Mucosa of descending colon (tissue), 3 donors: ENCODE results near the gene EIF5AL1. TPM values are rescaled to one million over a fixed set of nuclear protein-coding genes. Genes with fewer than 3 reads are reported as not detected.

Experiments used
- ATAC-seq: fragments of 200-7000 bp; cut with Tn5 transposase; one replicate; pipeline ENCODE4 v1.9.1; 2020; ENCODE audit warnings: mild to moderate bottlenecking, moderate library complexity
- DNase-seq, 3 donors: peaks; one replicate each; pipeline ENCODE4 v3.0.0-alpha.2; 2020
- H3K36me3 ChIP-seq: fragments of 200-600 bp; one replicate; pipeline ENCODE4 v1.8.0; 2021; ENCODE audit warnings: low read depth, mild to moderate bottlenecking
- H3K4me1 ChIP-seq: fragments of 200-600 bp; one replicate; pipeline ENCODE4 v1.8.0; 2021; ENCODE audit warnings: low read depth, mild to moderate bottlenecking
- H3K4me3 ChIP-seq: fragments of 200-600 bp; one replicate; pipeline ENCODE4 v1.8.0; 2021; ENCODE audit warnings: mild to moderate bottlenecking
- H3K9me3 ChIP-seq: fragments of 200-600 bp; one replicate; pipeline ENCODE4 v1.8.0; 2021; ENCODE audit warnings: mild to moderate bottlenecking
- CTCF ChIP-seq: fragments of 200-600 bp; IDR thresholded peaks from one replicate; pipeline ENCODE4 v1.8.0; 2022; ENCODE audit warnings: antibody characterized with exemption, mild to moderate bottlenecking
- intact Hi-C, 2 donors: fragments of 100-400 bp; cut with DNase I in 1 of 2; cut with micrococcal nuclease in 1 of 2; formaldehyde crosslinking; loops; one replicate each; pipeline versions ENCODE4 v1.11.0 to v1.11.1; 2022; cut with DNase I, micrococcal nuclease
- total RNA-seq, 3 donors: library from RNA; stranded (reverse); fragmentation: NEBNext Ultra II Directional in 2 of 3; extraction: Animal tissue kit (Norgen Biotek cat#: 25700) in 2 of 3; gene quantifications; one replicate each; pipeline versions ENCODE4 v1.2.1 to v1.2.4, GENCODE V29; 2021 to 2023
- donor health status: DM: no; HTN: no; CAD: no; lungs with moderate emphysema.
- donor health status: DM: no; HTN: no; CAD: no.
- donor health status: DM: no; HTN: yes; CAD: no.

The EIF5AL1 gene
- total RNA-seq, 3 donors from 2014 or later, result 0.09 to 0.87 (median 0.16) TPM

DNA sequence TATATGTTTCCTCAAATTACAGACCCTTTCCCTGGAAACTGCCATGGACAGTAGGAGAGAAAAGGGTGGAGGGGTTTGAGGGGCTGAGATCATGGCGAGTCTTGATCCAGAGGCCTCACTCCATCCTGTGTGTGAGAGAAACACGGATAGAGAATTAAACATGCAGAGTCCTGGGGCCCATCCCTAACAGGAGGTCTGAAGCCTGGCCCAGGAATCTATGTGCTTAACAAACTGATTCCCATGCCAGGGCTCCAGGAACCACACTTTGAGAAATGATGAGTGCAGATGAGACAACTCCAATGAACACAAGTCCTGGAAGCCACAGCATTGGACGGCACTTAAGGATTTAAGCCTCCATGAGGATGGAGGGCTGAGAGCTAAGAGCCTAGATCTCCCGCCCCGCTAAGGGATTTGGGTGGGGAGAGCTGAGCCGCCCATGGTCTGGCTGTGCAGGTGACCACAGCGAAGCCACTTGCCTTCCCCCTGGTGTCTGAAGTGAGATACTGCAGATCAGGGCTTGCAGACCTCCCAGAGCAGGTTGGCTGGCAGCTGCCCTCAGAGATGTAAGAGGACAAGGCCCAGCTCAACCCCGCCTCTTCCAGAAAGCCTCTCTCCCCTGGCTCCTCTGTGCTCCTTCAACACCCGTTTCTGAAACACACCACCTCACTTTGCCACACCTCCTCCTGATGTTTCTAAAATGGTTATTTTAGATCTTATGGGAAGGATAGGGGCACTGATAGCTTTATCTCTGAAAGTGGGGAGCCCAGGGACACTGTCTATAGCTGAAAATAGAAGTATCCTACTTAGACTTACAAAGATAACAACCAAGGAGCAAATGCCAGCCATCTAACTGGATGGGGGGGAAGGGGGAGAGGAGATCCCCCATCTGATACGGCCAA is 24.8 kb upstream of the EIF5AL1 start:
- H3K9me3 ChIP-seq, result no peaks in the 10 kb centered on the region

DNA sequence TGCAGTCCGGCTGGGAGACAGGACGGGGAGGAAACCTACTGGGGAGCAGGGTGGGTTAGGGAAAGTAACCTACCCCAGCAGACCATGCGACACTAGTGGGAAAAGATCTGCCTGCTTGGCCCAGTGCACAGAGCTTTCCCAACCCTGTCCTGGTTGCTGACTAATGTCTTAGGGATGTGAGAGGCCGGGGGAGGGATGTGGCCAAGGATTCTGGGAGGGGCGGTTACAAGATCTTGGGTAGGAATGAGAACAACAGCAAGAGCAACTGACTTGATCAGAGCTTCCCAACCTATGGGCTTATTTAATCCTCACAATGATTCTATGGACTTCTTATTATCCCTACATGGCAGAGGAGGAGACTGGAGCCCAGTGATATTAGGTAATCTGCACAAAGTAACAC is 24.0 kb upstream of the EIF5AL1 start:
- no peaks in the 10 kb centered on the region for H3K9me3 ChIP-seq
- no peaks in the 10 kb centered on the region for H3K4me1 ChIP-seq
- intact Hi-C loops, result loop anchor here in 1 of 2 donors (5.0 kb wide), 1 partner anchor 116 kb away; no protein-coding TSS in a partner anchor
- DNase-seq (peak; percentile 37 to 55 (median 49)), ATAC-seq (peak; percentile 51)
- no peaks in the 10 kb centered on the region for H3K36me3 ChIP-seq
- no peak overlapping the region for H3K4me3 ChIP-seq
- TF ChIP-seq CTCF, result no peak

More for the DNA sequence above, 24.8 kb upstream of the EIF5AL1 start:
- H3K4me1 ChIP-seq, result no peaks in the 10 kb centered on the region
- peak; percentile 48 for TF ChIP-seq CTCF
- no peak overlapping the region for H3K4me3 ChIP-seq
- intact Hi-C loops, result loop anchor here in 1 of 2 donors (5.0 kb wide), 1 partner anchor 115 kb away; no protein-coding TSS in a partner anchor
- ATAC-seq (peak; percentile 76), DNase-seq (peak; percentile 39 to 61 (median 57))
- H3K36me3 ChIP-seq, result no peaks in the 10 kb centered on the region

DNA sequence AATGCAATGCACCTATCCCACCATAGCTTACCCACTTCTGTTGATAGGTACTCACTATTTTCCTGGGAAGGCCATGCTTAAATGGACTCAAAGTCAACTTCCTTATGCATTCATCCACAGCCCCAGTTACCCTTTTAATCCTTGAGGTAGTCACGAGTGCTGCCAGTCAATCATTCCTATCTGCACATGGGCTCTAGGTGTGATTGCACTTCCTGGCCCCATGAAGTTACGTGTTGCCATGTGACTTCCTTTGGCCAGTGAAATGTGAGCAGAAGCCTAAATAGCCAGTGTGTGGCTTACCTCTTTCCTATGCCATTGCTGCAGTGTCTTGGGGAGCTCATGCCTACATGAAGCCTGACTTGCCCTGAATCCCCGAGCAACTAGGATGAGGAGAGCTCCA is 23.5 kb upstream of the EIF5AL1 start:
- DNase-seq, result no peak
- intact Hi-C loops, result loop anchor here in 1 of 2 donors (5.0 kb wide), 1 partner anchor 117 kb away; no protein-coding TSS in a partner anchor
- no peak for TF ChIP-seq CTCF

DNA sequence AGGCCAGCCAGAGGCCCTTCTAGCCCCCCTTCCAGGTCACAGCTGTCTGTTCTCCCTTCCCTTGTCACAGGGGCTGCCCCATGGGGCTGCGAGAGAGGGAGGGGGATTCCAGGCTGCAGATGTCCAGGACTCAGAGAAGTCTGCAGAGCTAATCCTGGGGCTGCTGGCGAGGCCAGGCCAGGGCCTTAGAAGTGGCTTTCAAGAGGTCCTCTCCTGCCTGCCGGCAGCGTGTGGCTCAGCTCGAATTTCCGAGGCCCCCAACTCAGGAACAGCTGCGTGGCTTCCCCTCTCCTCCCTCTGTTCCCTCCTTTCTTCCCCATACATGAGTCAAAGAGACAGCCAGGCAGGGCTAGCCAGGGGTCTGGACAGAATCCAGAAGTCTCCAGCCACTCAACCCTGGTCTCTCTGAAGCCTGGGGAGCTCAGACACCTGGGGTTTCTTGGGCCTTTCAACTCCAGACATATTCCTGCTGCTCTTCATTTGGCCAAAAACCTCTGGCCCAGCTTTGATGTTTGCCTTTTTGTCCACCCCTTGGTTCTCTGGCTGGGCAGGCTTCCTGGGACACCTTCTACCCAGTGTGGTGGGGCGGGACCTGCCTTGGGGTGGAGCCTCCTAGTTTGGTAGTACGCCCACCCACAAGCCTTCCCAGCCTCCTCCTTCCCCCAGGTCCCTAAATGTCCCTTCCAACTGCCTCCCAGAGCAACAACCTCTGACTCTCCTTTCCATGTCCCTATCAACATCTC is 21.8 kb upstream of the EIF5AL1 start:
- DNase-seq (no peak), ATAC-seq (peak; percentile 17)
- TF ChIP-seq CTCF, result no peak
- Histone ChIP-seq H3K4me3 (no peak overlapping the region), H3K36me3 (no peaks in the 10 kb centered on the region), H3K4me1 (no peaks in the 10 kb centered on the region), H3K9me3 (no peaks in the 10 kb centered on the region)
- intact Hi-C loops, result no loop called here

More for the DNA sequence above, 23.5 kb upstream of the EIF5AL1 start:
- H3K4me1 ChIP-seq, result no peaks in the 10 kb centered on the region
- no peak overlapping the region for H3K4me3 ChIP-seq
- no peaks in the 10 kb centered on the region for H3K9me3 ChIP-seq
- ATAC-seq, result no peak
- no peaks in the 10 kb centered on the region for H3K36me3 ChIP-seq

DNA sequence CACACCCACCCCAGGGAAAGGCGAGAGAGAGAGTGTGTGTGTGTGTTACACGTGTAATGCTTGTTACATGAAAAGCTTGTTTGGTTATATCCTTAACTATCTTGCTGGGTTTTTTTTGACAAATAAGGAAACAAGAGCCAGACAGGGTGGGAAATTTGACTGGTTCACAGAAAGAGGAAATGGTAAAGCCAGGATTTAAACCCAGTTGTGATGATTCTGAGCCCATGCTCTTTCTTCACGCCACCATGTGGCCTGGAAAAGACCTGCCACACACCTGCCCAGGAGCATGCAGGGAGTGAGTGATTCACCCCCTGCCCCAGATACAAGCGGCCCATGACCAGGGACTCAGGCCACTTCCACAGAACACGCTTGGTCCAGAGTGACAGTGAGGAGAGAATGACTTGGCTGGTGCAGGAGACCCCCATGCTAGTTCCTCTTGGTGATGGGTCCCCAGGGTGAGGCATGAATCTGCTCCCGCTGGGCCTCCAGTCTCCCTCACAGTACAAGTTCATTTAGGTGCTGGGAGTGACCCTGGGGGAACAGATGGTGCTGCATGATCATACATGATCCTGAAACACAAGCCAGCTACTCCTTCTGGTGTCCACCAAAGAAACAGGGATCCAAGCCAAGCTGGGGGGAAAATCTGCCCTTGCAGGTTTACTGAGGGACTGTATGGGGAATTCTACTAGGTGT is 21.0 kb upstream of the EIF5AL1 start:
- intact Hi-C loops, result no loop called here
- no peak for DNase-seq
- Histone ChIP-seq H3K4me1 (no peaks in the 10 kb centered on the region), H3K4me3 (no peak overlapping the region), H3K36me3 (no peaks in the 10 kb centered on the region), H3K9me3 (no peaks in the 10 kb centered on the region)
- no peak for TF ChIP-seq CTCF
- ATAC-seq, result no peak
